Kidney (tissue), 14 donors: Measurements from ENCODE around the gene UBC. TPM values are rescaled to one million over a fixed set of nuclear protein-coding genes. Genes with fewer than 3 reads are reported as not detected.

Experiments used
- DNase-seq, 5 donors: peaks; one replicate each; pipeline ENCODE4 v3.0.0-alpha.2; 2013 to 2020
- FAIRE-seq: peaks from 2 replicates; lab custom pipeline; 2012; peaks lifted over from hg19 to GRCh38; lab: Jason Lieb, UNC
- H3K27ac ChIP-seq, 2 donors: one replicate each; pipeline ENCODE4 v1.7.0; 2013; ENCODE audit warnings: low read depth in 2 of 2, low read length in 2 of 2, inconsistent platforms in 1 of 2
- H3K27me3 ChIP-seq: one replicate; pipeline ENCODE4 v1.7.1; 2013; ENCODE audit warnings: low read length, inconsistent platforms; ENCODE audit not compliant: control insufficient read depth, insufficient read depth
- H3K36me3 ChIP-seq, 3 donors: one replicate each; pipeline versions ENCODE4 v1.7.0 to v1.7.1; 2013; ENCODE audit warnings: low read length in 3 of 3, control low read depth in 1 of 3, inconsistent platforms in 1 of 3; ENCODE audit not compliant: insufficient read depth in 3 of 3, control insufficient read depth in 2 of 3
- H3K4me1 ChIP-seq, 3 donors: one replicate each; pipeline versions ENCODE4 v1.7.0 to v1.7.1; 2013; ENCODE audit warnings: low read length in 3 of 3, inconsistent platforms in 1 of 3, low read depth in 1 of 3; ENCODE audit not compliant: control insufficient read depth in 2 of 3, insufficient read depth in 2 of 3
- H3K4me3 ChIP-seq, 3 donors: one replicate each; pipeline versions ENCODE4 v1.7.0 to v1.8.1; 2013; ENCODE audit warnings: low read length in 3 of 3, control low read depth in 1 of 3, inconsistent platforms in 1 of 3
- H3K9ac ChIP-seq, 3 donors: one replicate each; pipeline versions ENCODE4 v1.7.0 to v1.7.1; 2013; ENCODE audit warnings: low read length in 3 of 3, control low read depth in 1 of 3, inconsistent platforms in 1 of 3
- H3K9me3 ChIP-seq, 3 donors: one replicate each; pipeline versions ENCODE4 v1.7.0 to v1.7.1; 2013; ENCODE audit warnings: low read length in 3 of 3, control low read depth in 1 of 3, inconsistent platforms in 1 of 3; ENCODE audit not compliant: control insufficient read depth in 2 of 3, insufficient read depth in 1 of 3
- intact Hi-C: fragments of 100-400 bp; cut with DNase I; formaldehyde crosslinking; loops from one replicate; pipeline ENCODE4 v1.11.1; 2022
- microRNA-seq: library from miRNA; unstranded; fragments of <30 nt; microRNA quantifications from one replicate; pipeline ENCODE4 v1.2.0, GENCODE V29; 2020
- polyA plus RNA-seq: library from polyadenylated mRNA; stranded (reverse); fragments of 350-450 nt; fragmentation: Illumina TruSeq; extraction: RNeasy Lipid Tissue Mini Kit (QIAGEN cat#74804); gene quantifications from one replicate; pipeline ENCODE4 v1.2.3, GENCODE V29; 2014; ENCODE audit warnings: low read depth, low replicate concordance; ENCODE audit not compliant: insufficient read depth
- total RNA-seq: library from RNA; stranded (reverse); fragmentation: NEBNext Ultra II Directional; extraction: Animal tissue kit (Norgen Biotek cat#: 25700); gene quantifications from one replicate; pipeline ENCODE4 v1.2.1, GENCODE V29; 2021
- TF ChIP-seq, protein P1 (sequence below): IDR thresholded peaks from 3 replicates; pipeline ENCODE4 v1.5.1; 2012; ENCODE audit warnings: mild to moderate bottlenecking, moderate library complexity, borderline replicate concordance; ENCODE audit not compliant: insufficient read depth; ENCODE audit errors: extremely low read depth
- donor health status: control.
- donor health status: control.
- donor health status: control.
- donor health status: control.
- donor health status: control.
- donor health status: DM: yes; HTN: yes; CAD: no.
- donor health status: Normal renal cell carcinoma (clear cell type).

The UBC gene
- total and polyA plus RNA-seq, 2 donors from 2014 or later = 952 to 1,132 TPM

DNA sequence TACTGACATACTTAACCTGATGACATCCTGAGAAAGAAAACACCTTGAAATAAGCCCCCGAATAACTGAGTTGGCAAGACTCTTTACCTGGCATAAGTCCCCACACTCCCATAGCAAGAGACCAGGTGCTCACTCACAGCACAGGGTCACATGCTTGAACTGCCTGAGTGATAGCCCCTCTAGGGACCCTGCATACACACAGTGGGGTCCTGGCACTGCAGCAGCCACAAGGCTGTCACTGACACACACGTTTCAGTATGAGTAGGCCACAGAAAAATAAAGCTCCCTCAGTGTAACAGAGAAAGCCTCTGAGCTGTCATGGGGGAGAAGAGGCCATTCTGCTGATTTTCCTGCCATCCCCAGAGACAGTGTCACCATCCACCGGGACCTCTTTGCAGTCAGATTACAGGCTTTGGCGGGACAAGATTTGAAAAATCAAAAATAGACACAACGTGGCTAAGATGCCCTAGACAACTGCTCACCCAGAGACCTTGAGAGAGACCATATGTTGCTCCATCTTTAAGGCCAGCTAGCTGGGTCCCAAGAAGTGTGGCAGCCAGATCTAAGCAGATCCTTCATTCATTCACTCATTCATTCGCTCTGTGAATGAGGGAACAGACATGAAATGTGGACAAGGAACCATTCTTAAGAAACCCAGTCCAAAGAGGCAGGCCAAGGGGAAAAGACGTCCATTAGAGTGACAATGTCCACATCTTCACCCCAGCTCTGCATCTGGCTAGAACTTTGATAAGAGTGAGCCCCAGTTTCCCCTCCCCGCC, 52.4 kb downstream of the UBC start:
- Histone ChIP-seq H3K27me3 (no peaks in the 10 kb centered on the region), H3K4me3 (no peak overlapping the region), H3K27ac (no peak overlapping the region)

More for the DNA sequence above, 52.4 kb downstream of the UBC start:
- H3K9ac ChIP-seq = no peak overlapping the region
- no peaks in the 10 kb centered on the region for H3K9me3 ChIP-seq
- FAIRE-seq (no peak), DNase-seq (no peak)
- TF ChIP-seq, protein P1, sequence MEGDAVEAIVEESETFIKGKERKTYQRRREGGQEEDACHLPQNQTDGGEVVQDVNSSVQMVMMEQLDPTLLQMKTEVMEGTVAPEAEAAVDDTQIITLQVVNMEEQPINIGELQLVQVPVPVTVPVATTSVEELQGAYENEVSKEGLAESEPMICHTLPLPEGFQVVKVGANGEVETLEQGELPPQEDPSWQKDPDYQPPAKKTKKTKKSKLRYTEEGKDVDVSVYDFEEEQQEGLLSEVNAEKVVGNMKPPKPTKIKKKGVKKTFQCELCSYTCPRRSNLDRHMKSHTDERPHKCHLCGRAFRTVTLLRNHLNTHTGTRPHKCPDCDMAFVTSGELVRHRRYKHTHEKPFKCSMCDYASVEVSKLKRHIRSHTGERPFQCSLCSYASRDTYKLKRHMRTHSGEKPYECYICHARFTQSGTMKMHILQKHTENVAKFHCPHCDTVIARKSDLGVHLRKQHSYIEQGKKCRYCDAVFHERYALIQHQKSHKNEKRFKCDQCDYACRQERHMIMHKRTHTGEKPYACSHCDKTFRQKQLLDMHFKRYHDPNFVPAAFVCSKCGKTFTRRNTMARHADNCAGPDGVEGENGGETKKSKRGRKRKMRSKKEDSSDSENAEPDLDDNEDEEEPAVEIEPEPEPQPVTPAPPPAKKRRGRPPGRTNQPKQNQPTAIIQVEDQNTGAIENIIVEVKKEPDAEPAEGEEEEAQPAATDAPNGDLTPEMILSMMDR = no peak
- intact Hi-C loops = no loop called here
- peaks cover 0 to 11% (median 4%) of the 10 kb centered on the region in 3 donors for H3K4me1 ChIP-seq
- no peaks in the 10 kb centered on the region for H3K36me3 ChIP-seq

Small RNA genes lying within 50 kb of the gene (microRNA-seq; reads per million reads assigned to microRNA genes)
- gene MIR5188 = not detected

Other genes starting within 250 kb of the UBC start
- 13.2 TPM for gene SCARB1, start 50.8 kb downstream of the UBC start, total RNA-seq
- gene SCARB1, start 50.8 kb downstream of the UBC start, polyA plus RNA-seq = 12.3 TPM
- gene DHX37, start 74.5 kb upstream of the UBC start, total RNA-seq = 20.3 TPM
- 6.1 TPM for gene DHX37, start 74.5 kb upstream of the UBC start, polyA plus RNA-seq
- gene BRI3BP, start 79.0 kb upstream of the UBC start, total RNA-seq = 8.8 TPM
- gene BRI3BP, start 79.0 kb upstream of the UBC start, polyA plus RNA-seq = 6.8 TPM
- 20.9 TPM for gene AACS, start 150.8 kb upstream of the UBC start, total RNA-seq
- gene AACS, start 150.8 kb upstream of the UBC start, polyA plus RNA-seq = 20.9 TPM